ENCODE results near the gene DGKH.

DGKH gene

GRCh38 chr13:42279986-42280385, 231.5 kb downstream of the DGKH start:
- Mint-ChIP-seq H3K9me3 (no peaks in the 10 kb centered on the region), H3K36me3 (ENCODE audit: low read depth) (no peaks in the 10 kb centered on the region), H3K27ac (no peak overlapping the region), H3K4me1 (ENCODE audit: low read depth) (peaks cover 36% of the 10 kb centered on the region), H3K27me3 (ENCODE audit: low read depth) (no peaks in the 10 kb centered on the region), H3K4me3 (no peak overlapping the region)

- Mint-ChIP-seq H3K27ac (no peak overlapping the region), H3K36me3 (ENCODE audit: low read depth) (peaks cover 2% of the 10 kb centered on the region), H3K4me3 (no peak overlapping the region), H3K4me1 (ENCODE audit: low read depth) (peaks cover 31% of the 10 kb centered on the region), H3K9me3 (no peaks in the 10 kb centered on the region), H3K27me3 (ENCODE audit: low read depth) (no peaks in the 10 kb centered on the region)
Observed at GRCh38 chr13:42280537-42280936, 232.1 kb downstream of the DGKH start.

- H3K4me1 Mint-ChIP-seq (ENCODE audit: low read depth), result peaks cover 17% of the 10 kb centered on the region
- H3K27ac Mint-ChIP-seq, result no peak overlapping the region
- no peaks in the 10 kb centered on the region for H3K27me3 Mint-ChIP-seq (ENCODE audit: low read depth)
- H3K4me3 Mint-ChIP-seq, result no peak overlapping the region
- H3K36me3 Mint-ChIP-seq (ENCODE audit: low read depth), result peaks cover 16% of the 10 kb centered on the region
- H3K9me3 Mint-ChIP-seq, result no peaks in the 10 kb centered on the region
Observed at GRCh38 chr13:42283574-42283973, 235.1 kb downstream of the DGKH start.

- peaks cover 18% of the 10 kb centered on the region for H3K4me1 Mint-ChIP-seq (ENCODE audit: low read depth)
- H3K4me3 Mint-ChIP-seq, result no peak overlapping the region
- no peaks in the 10 kb centered on the region for H3K27me3 Mint-ChIP-seq (ENCODE audit: low read depth)
- H3K9me3 Mint-ChIP-seq, result no peaks in the 10 kb centered on the region
- peaks cover 21% of the 10 kb centered on the region for H3K36me3 Mint-ChIP-seq (ENCODE audit: low read depth)
- H3K27ac Mint-ChIP-seq, result no peak overlapping the region
Observed at GRCh38 chr13:42284068-42284467, 235.6 kb downstream of the DGKH start.
